NB4 (cell line): Measurements from ENCODE around the gene EIF3B.

Experiments
- CTCF ChIP-seq: IDR thresholded peaks from one replicate; pipeline ENCODE4 v1.5.1; 2012; ENCODE audit warnings: low read depth, low read length
- MYC ChIP-seq: IDR thresholded peaks from 2 replicates; pipeline ENCODE4 v1.6.1; 2011; ENCODE audit warnings: low read depth, low read length
- POLR2A ChIP-seq: IDR thresholded peaks from 2 replicates; pipeline ENCODE4 v1.6.1; 2011; ENCODE audit warnings: mild to moderate bottlenecking; ENCODE audit not compliant: insufficient read length; ENCODE audit errors: extremely low read depth

- TF ChIP-seq POLR2A (no peak), CTCF (no peak), MYC (no peak)
Measured at GRCh38 chr7:2416650-2417049, 62.0 kb downstream of the EIF3B start.
